Activated CD4-positive, alpha-beta T cell treated with anti-CD3 and anti-CD28 coated beads for 24 hours (primary cell): Measurements from ENCODE around the gene ATP11A.

Experiments used
- DNase-seq, 2 donors: peaks; one replicate each; pipeline ENCODE4 v3.0.0-alpha.2; 2020; ENCODE audit warnings: low read depth in 2 of 2

Gene ATP11A

DNA sequence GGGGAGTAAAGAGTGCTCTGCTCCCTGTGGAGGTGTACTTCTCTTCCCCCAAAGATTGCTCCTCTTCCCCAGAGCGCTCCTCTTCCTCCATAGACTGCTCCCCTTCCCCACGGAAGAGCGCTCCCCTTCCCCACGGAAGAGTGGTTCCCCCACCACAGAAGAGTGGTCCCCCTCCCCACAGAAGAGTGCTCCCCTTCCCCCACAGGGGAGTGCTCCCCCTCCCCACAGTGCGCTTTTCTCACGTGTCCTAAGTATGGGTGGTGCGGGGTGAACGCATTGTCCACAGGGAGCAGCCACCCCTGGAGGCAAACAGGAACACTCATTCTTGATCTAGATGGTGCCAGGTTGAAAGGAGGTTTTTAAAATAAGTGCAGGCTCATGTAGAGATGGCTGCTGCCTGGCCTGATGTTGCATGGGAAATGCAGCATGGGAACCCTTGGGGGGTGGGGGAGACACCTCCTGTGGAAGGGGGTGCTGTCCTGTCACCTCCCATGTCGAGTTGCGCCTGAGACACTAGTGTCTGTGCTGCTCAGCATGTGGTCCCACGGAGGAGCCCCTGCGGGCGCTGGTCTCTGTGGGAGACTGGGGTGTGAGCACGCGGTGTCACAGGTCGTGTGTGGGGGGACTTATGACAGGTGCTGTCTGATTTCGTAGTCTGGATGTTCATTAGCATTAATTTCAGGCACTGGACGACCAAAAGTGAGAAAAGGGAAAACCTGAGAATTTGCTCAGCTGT, 52.2 kb downstream of the ATP11A start:
- DNase-seq: no peak

DNA sequence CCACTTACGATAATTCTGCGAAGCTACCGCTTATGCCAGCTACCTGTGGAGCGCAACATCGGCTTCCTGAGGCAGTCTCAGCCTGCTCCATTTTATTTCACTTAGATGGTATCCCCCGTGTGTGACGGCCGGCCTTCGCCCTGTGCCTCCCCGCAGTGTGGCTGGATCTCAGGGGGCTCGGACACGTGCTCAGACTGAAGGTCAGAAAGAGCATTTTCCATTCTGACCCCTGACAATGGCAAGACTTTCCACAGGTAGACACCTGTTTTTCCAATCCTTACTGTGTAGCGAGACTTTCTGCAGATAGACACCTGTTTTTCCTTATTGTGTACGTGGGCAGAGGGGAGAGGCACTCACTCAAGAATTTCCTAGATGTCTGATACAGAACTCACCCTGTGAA, 52.7 kb downstream of the ATP11A start:
- DNase-seq: no peak

DNA sequence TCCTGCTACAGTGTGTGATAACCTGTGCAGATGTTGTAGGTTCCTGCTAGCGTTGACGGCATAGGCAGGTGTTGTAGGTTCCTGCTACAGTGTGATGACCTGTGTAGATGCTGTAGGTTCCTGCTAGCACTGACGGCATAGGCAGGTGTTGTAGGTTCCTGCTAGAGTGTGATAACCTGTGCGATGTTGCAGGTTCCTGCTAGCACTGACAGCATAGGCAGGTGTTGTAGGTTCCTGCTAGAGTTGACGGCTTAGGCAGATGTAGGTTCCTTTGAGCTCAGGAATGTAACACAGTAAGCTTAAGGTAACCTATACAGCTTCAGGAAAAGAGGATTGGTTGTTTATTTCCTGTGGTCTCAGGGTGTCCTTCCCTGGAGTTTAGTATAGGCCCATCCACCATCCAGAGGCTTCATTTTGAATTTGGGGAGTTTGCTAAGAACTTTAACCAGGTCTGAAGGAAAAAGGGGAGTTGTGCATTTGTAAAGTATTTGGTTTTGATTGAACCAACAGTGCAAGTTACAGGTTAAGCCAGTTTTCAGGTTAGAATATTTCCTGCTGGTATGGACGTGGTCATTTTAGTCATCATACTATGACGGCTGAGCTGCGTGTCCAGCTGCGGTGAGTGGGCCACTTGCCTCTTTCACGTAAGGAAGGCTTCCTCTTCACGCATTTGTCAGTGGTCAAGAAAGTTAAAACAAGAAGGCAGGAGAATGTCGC, 53.8 kb downstream of the ATP11A start:
- DNase-seq: no peak

DNA sequence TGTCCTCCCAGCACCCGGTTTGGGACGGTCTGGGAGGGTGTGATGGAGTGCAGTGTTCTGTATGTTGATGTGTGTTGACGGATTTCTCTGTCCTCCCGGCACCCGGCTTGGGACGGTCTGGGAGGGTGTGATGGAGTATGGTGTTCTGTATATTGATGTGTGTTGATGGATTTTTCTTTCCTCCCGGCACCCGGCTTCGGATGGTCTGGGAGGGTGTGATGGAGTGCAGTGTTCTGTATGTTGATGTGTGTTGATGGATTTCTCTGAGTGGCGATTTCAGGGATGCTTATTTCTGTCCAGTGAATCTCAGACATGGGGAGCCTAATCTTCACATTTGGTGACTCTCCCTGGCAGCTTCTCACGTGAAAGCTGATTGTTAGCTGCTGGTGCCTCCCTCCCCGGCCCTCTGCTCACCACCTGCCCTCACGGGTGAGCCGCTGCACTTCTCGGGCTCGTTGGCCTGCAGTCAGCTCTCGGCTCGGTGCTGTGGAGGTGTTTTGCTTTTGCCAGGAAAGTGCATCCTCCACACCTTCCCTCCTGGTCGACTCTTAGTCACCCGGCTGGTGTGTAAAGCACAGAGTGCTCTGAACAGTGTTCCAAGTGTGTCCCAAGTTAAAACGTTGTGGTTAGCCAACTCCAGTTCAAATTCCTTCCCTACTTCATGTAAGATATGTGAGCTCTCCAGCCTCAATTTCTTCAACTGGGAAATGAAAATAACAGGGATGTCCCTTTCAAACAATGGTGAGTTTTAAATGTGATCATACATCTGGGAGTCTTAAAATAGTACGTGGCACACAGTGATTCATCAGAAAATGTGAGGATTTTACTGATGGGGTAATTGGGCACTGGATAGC, 54.6 kb downstream of the ATP11A start:
- DNase-seq: no peak

DNA sequence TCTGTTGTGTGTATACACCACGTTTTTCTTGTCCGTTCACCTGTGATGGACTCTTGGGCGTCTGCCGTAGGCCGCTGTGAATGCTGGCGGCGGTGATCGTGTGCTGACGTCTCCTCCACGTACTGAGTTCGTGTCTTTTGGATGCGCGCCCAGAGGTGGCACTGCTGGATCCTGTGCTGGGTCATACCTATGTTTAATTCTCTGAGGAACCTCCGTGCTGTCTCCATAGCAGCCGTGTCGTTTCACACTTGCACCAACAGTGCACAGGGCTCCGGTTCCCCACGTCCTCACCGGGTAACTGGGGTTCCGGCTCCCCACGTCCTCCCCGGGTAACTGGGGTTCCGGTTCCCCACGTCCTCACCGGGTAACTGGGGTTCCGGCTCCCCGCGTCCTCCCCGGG, 56.2 kb downstream of the ATP11A start:
- no peak for DNase-seq

DNA sequence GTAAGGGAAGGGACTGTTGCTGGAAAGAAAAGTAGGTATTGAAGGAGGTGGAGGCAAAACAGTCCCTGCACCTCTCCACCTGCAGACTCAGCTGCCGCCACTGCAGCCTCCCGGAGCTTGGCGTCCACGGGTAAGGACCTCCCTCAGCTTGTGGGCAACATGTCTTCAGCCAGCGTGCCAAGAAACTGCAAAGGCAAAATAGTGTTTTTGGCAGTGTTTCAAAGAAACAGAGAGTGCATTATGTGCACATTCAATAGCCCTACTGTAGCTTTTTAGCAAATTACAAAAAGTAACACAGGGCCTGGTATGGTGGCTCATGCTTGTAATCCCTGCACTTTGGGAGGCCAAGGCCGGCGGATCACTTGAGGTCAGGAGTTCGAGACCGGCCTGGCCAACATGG, 57.4 kb downstream of the ATP11A start:
- no peak for DNase-seq

DNA sequence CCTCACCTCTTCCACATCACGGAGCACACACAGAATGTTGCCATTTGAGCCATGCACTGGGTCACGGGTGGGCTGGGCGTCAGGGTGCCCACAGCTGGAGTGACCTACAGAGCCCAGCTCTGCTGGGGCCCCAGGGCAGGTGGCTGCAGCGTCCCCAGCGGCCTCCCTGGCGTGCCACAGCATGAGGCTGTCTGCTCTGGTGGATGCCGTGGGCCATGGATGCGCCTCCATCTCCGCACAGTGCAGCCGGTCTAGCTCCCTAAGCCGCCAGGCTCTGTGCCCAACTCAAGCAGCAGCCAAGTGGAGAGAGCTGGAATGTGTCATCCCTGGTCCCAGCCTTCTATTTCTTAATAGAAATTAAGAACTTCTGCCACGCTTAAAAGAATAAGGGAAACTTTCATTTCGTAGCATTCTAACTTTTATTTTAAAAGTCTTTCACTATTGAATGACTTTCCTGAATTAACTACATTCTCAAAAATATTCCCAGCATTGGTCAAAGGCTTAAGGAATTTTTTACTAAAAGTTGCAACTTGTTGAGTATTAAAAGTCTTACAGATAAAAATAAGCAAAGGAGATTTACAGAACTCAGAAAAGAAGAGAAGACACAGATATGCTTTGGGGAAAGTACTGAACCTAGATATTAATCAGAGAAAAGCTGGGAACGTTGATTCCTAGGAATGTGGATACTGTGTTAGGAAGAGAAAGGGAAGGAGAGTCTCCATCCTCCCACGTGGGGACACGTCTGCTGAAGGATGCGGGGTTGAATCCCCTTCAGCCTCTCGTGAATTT, 59.3 kb downstream of the ATP11A start:
- no peak for DNase-seq

DNA sequence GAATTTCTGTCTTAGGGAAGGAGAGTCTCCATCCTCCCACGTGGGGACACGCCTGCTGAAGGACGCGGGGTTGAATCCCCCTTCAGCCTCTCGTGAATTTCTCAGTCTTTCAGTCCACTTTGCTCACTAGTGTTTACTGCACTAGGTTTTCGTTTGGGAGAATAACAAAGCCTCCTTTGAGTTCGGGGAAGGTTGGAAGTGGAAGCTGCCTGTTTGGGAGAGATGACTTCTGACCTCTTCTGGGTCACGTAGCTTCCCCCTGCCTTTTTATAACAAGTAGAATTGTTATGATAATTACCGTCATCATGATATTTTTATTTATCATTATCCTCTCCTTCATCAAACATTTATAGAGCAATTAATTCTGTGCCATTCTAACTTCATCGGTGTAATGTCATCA, 60.7 kb downstream of the ATP11A start:
- no peak for DNase-seq

DNA sequence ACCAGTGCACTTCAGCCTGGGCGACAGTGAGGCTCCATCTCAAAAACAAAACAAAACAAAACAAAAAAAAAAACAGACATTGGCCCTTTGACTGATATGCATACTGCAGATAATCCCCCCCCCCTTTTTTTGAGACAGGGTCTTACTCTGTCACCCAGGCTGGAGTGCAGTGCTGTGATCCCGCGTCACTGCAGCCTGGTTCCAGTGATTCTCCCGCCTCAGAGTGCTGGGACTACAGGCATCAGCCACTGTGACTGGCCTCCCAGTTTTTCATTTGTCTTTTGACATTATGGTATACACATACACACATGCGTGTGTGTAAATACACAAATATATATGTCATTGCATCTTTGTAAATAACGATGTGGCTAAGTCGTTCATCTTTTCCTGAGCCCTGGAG, 61.8 kb downstream of the ATP11A start:
- no peak for DNase-seq

DNA sequence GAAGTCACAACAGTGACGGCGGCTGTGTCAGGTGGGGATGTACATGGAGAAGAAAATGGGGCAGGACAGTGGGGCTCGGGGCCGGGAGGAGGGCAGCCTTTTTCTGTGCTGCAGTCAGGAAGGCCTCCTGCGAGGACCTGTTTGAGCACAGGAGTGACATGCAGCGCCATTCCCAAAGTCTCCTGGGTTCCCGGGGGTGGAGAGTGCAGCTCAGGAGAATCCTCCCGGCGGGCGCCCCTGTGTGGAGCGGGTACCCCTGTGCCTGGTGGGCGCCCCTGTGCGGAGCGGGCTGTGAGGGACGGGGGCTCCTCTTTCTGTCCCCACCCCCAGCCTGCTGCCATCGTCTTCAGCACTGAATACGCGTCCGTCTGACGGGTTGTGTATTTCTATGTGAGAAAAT, 62.4 kb downstream of the ATP11A start:
- DNase-seq: no peak

DNA sequence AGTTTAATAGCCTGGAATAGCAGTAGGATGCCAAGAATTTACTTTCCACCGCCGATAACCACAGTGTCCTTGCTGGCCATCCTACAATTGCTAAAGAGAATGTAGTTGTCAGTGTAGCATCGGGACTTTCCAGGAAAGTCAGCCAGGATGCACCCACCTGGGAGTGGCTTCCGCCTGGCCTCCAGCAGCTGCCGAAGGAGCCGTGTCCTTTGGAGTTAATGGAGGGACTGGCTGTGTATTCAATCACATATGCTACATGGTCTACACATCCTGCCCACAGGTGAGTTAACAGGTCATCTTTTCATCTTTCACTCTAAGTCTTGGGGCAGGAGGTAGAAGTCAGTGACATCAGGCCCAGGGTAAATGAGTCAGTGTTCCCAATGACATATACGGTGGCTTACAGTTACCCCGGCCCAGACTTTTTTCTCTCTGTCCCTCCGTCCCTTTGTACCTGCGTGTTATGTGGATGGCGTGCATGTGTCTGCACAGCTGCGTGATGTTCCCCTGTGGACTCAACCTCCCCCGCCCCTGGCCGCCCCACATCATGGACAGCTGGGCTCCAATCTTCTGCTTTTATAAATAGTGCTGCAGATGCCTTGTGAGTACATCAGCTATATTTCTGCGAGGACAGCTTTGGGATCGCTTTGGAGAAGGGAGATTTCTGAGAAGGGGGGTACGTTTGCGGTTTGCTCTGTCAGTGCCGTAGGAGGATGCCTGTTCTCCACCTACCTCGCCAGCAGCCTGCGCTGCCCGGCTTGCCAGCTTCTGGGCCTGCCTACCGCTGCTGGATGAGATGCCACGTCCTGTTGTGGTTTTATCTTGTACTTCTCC, 63.1 kb downstream of the ATP11A start:
- no peak for DNase-seq

DNA sequence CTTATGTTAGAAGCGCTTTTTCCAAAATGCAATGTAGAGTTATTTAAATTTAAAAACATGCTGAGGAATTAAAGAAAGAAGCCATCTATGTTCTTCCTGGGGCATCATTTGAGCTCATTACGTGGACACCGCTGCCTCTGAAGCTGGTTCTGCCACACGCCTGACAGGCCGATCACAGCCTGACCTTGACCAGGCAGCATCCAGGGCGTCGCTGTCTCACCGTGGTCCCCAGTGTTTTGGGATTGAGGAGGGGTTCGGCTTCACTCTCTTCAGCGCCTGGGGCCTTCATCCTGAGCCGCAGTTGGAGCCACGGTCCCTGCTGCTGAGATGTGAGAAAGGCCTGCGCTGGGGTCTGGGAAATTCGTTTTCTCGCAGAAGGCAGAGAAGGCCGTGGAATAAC, 64.0 kb downstream of the ATP11A start:
- no peak for DNase-seq

DNA sequence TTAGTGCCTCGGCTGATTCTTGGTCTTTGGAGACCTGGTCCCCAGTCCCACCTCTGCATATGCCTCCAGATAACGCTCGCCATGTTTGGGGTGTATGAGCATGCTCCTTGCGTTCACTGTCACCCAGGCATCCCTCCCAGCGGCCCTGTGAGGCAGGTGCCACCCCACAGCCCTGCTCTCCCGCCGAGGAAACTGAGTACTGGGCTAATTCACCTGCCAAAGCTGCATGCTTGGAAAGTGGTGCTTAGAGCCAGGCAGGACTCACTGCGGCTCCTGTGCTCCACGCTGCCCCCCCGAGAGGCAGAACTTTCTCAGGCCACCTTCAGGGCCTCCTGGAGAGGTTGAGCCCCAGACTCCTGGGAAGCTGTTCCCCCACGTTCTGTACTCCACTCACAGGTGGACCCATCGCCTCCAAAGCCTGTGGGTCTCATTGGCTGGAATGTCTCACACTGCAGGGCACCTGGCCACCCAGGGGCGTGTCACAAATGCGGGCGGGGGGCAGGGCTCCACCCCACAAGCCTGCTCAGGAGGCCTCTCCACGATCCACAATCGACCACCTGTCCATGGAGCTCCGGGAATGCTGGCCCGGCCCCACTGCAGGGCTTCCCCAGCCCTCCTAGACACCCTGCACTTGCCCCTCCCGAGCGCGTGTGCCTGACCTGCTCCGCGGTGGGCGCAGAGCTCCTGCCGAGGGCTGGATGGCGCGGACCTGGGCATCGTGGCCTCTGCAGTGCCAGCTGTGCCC, 64.6 kb downstream of the ATP11A start:
- DNase-seq: no peak

DNA sequence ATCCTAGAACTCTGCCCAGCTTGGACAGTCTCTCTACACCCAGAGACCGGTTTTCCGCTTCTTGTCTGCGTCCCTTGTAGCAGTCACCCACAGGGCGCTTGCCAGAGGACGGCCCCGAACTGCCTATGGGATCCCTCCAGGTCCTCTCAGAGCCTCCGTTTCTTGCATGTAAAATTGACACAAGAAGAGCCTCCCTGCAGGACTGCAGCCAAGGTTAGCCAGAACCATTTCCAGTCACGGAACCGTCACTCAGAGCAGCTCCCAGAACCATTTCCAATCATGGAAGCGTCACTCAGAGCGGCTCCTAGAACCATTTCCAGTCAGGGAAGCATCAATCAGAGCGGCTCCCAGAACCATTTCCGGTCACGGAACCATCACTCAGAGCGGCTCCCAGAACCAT, 65.5 kb downstream of the ATP11A start:
- DNase-seq: no peak

DNA sequence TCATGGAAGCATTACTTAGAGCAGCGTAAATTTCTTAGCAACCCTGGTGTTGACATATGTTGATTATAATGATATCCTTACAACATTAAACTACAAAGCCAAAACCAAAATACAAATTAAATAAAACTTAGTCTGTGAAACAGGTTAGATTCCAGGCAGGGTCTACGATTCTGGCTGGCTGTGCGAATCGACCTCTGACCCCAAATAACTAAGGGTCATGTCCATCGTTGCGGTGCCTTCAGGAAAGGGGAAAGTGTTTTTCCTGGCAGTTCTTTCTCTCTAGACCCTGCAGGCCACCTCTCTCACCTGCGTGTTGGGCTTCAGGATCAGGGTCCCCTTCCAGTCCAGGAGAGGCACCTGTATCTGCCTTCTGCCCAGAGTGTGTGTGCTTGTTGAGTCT, 66.2 kb downstream of the ATP11A start:
- DNase-seq: no peak

DNA sequence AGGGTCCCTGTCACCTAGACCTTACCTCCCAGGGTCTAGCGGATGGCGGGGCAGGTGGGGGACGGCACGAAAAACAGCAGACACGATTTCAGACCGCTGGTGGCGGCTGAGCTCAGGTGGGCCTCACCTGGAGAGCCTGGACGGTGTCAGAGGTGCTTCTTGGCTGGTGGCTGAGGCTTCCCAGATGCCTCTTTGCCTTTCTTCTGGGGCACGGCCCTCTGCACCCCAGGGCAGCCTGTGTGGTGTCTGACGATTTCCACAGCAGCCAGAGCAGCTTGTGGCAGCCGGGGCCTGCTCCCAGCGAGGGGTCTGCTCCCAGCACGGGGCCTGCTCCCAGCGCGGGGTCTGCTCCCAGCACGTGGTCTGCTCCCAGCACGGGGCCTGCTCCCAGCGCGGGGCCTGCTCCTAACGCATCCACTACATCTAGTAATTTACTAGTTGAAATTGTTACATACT, 66.7 kb downstream of the ATP11A start:
- DNase-seq: no peak

DNA sequence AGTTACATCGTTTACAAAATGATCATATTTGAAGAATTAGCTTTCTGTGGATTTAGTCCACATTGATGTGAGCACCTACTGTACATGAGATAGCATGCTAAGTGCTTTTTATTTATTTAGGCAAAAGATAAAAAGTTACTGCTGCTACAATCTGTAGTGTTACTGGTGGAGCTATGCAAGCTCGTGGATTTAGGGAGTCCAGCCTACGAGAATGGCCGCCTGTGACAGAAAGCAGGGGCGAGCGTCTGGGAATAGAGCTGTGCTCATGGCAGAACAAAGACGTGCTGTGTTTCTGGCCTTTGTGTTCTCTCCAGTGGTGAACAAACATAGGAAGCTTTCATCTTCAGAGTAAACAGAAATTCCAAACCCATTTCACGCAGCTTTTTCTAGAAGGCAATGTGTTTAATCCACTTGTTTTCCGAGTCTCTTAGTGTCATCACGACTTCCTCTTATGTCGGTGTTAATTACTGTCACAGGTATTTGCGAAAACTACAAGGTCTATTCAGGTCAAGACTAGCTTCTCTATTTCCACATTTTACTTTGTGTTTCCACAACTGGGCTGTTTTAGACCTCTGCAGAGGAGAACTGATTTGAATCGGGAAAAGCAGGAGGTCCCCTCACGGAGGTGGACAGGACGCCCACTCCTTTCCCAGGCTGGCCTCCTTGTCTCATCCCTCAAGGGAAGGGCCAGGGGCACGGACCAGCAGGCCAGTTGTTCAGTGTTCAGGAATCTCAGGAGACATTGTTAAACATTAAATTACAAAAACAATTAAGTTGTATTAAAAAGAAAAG, 67.3 kb downstream of the ATP11A start:
- DNase-seq: no peak

DNA sequence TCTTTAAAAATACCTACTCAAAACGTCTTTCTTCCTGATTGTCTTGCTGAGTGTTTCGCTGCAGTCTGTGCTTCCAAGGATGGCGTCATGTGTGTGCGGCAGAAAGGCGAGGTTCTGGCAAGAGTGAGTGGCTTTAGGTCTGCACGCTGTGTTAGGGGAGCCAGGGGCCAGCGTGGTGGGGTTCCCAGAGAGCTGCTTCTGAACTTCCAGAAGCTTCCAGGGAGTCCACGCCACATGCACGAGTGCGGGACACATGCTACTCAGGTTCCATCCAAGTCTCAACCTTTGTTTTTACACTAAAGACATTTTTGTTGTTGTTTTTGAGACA, 67.9 kb downstream of the ATP11A start:
- DNase-seq: no peak

DNA sequence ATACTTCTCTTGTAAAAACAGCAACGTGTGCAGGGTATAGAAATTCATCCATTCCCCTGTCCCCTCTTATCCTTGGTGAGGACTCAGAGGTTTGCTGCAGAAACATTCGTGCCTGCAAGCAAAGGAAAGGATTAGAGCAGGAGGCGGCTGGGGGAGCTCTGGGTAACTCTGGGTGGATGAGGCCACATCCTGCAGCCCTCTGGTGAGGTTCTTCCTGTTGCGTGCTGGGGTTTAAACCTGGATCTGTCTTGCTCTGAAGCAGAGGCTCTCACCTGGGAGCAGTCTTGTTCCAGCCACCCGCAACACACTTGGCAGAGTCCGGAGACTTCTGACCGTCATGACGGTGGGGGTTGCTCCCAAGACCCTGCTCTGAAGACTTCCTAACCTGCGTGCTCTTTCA, 69.2 kb downstream of the ATP11A start:
- no peak for DNase-seq

DNA sequence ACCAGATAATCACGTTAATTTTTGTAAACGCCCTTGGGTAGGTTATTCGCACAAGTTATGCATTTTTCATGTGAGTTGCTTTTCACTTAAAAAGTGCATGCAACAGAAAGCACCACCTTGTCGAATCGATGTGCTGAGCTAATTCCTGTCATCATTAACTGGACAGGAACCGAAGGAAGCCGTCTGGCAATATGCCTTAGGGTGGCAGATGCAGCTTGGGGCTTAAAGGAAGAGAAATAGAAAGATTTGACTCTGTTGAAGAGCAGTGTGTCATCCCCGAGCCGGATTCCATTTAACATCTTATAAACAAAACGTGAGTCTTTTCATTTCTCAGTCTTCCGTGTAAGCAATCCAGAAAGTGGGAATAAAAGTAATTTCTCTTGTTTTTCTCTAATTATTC, 70.0 kb downstream of the ATP11A start:
- no peak for DNase-seq
